K562 (cell line): ENCODE results near the gene PTPN14. TPM values are rescaled to one million over a fixed set of nuclear protein-coding genes. Genes with fewer than 3 reads are reported as not detected.

Experiments used
- ATAC-seq: fragments of 200-7000 bp; cut with Tn5 transposase; 3 replicates; pipeline ENCODE4 v1.9.1; 2020; ENCODE audit warnings: moderate library complexity
- BruUV-seq: library from RNA; stranded (reverse); fragments of 400-500 nt; replicated peaks from 2 replicates; lab custom pipeline; 2021; lab: Mats Ljungman, UMichigan
- CTCF ChIA-PET: fragments of 300-600 bp; formaldehyde crosslinking; extraction: SDS; loops from one replicate; lab custom pipeline; 2021; ENCODE audit warnings: low intra/inter-chr PET ratio; lab: Yijun Ruan, JAX
- POLR2A ChIA-PET: fragments of 300-600, 350-650 bp; sonication (Branson Sonifier 250); formaldehyde crosslinking; extraction: SDS; loops from one replicate; lab custom pipeline; 2021; ENCODE audit warnings: antibody characterized with exemption, inconsistent platforms; lab: Yijun Ruan, JAX
- DNase-seq, 4 experiments: peaks; one replicate each; pipeline versions ENCODE4 v3.0.0 to v3.0.0-alpha.2; 2011 to 2018; ENCODE audit warnings: low spot score in 3 of 4, mixed read lengths in 3 of 4; ENCODE audit errors: extremely low read depth in 1 of 4
- FAIRE-seq: peaks from 2 replicates; lab custom pipeline; 2011; peaks lifted over from hg19 to GRCh38; lab: Jason Lieb, UNC
- H2AFZ ChIP-seq: 2 replicates; pipeline ENCODE4 v1.6.0; 2011; ENCODE audit warnings: low read depth, low read length, control low read depth, inconsistent platforms
- H3K27ac ChIP-seq: fragments of 200-600 bp; 3 replicates; pipeline ENCODE4 v1.8.0; 2011; ENCODE audit warnings: low read depth, mild to moderate bottlenecking, control low read depth, inconsistent platforms, low read length, moderate library complexity, mixed read lengths; ENCODE audit errors: extremely low read depth
- H3K27me3 ChIP-seq, 2 experiments: fragments of 300-600 bp in 1 of 2; 2 replicates in 1 of 2; 3 replicates in 1 of 2; pipeline versions ENCODE4 v1.6.0 to v1.8.0; 2011; ENCODE audit warnings: inconsistent platforms in 2 of 2, low read length in 2 of 2, mild to moderate bottlenecking in 1 of 2, mixed read lengths in 1 of 2, moderate library complexity in 1 of 2; ENCODE audit not compliant: control insufficient read depth in 2 of 2, insufficient read depth in 2 of 2
- H3K36me3 ChIP-seq: fragments of 300-600 bp; 3 replicates; pipeline ENCODE4 v1.8.0; 2011; ENCODE audit warnings: mild to moderate bottlenecking, low read length, inconsistent platforms; ENCODE audit not compliant: control insufficient read depth, insufficient read depth
- H3K4me1 ChIP-seq, 2 experiments: fragments of 200-600 bp in 1 of 2; replicated peaks in 1 of 2; 2 replicates in 1 of 2; 3 replicates in 1 of 2; pipeline versions ENCODE4 v1.5.1 to v1.8.0; 2011; ENCODE audit warnings: inconsistent platforms in 2 of 2, low read length in 2 of 2, mild to moderate bottlenecking in 1 of 2, mixed read lengths in 1 of 2, moderate library complexity in 1 of 2; ENCODE audit not compliant: control insufficient read depth in 2 of 2, insufficient read depth in 2 of 2
- H3K4me2 ChIP-seq: 2 replicates; pipeline ENCODE4 v1.6.1; 2011; ENCODE audit warnings: low read length, control low read depth, inconsistent platforms, mixed read lengths; ENCODE audit not compliant: insufficient read depth
- H3K4me3 ChIP-seq: fragments of 200-600 bp; sonication (generic), shearing (Covaris generic); 2 replicates; pipeline ENCODE4 v1.5.1; 2016; ENCODE audit warnings: control low read depth, inconsistent platforms
- H3K79me2 ChIP-seq: fragments of 200-600 bp; 3 replicates; pipeline ENCODE4 v1.8.0; 2011; ENCODE audit warnings: low read length, inconsistent platforms; ENCODE audit not compliant: control insufficient read depth, insufficient read depth
- H3K9ac ChIP-seq, 2 experiments: 2 replicates each; pipeline versions ENCODE4 v1.6.0 to v1.6.1; 2011; ENCODE audit warnings: low read depth in 2 of 2, low read length in 2 of 2, control low read depth in 1 of 2, inconsistent platforms in 1 of 2, mild to moderate bottlenecking in 1 of 2, mixed read lengths in 1 of 2; ENCODE audit not compliant: insufficient read depth in 1 of 2
- H3K9me1 ChIP-seq: one replicate; pipeline ENCODE4 v1.6.0; 2011; ENCODE audit warnings: inconsistent platforms, mild to moderate bottlenecking, low read length, moderate library complexity; ENCODE audit not compliant: control insufficient read depth, insufficient read depth
- H3K9me3 ChIP-seq: replicated peaks from 2 replicates; pipeline ENCODE4 v1.5.1; 2011; ENCODE audit warnings: low read depth, low read length, inconsistent platforms; ENCODE audit not compliant: control insufficient read depth, insufficient read depth
- H4K20me1 ChIP-seq: replicated peaks from 2 replicates; pipeline ENCODE4 v1.6.1; 2011; ENCODE audit warnings: low read length, inconsistent platforms, mixed read lengths; ENCODE audit not compliant: control insufficient read depth, insufficient read depth
- BACH1 ChIP-seq: fragments of 200-800 bp; sonication (Bioruptor generic); IDR thresholded peaks from 2 replicates; pipeline ENCODE4 v1.6.1; 2016; ENCODE audit warnings: missing genetic modification characterization, missing compliant biosample characterization
- CBX5 ChIP-seq: IDR thresholded peaks from 2 replicates; pipeline ENCODE4 v1.6.1; 2014; ENCODE audit warnings: low read depth, borderline replicate concordance
- CCNT2 ChIP-seq: IDR thresholded peaks from 2 replicates; pipeline ENCODE4 v1.6.1; 2011; ENCODE audit warnings: borderline replicate concordance, low read depth, mild to moderate bottlenecking, moderate library complexity, mixed read lengths, low read length; ENCODE audit not compliant: insufficient read length; ENCODE audit errors: extremely low read depth
- KAT7 ChIP-seq: sonication (generic); formaldehyde crosslinking; IDR thresholded peaks from 2 replicates; pipeline ENCODE4 v1.8.0; 2022; ENCODE audit warnings: missing genetic modification reagents, mild to moderate bottlenecking, borderline replicate concordance
- NCOA6 ChIP-seq: fragments of 450-650 bp; IDR thresholded peaks from 2 replicates; pipeline ENCODE4 v1.6.1; 2017; ENCODE audit warnings: mild to moderate bottlenecking
- NFIC ChIP-seq: fragments of 450-650 bp; IDR thresholded peaks from 2 replicates; pipeline ENCODE4 v1.6.1; 2017; ENCODE audit warnings: mild to moderate bottlenecking, inconsistent platforms
- SETDB1 ChIP-seq: IDR thresholded peaks from one replicate; pipeline ENCODE4 v1.6.1; 2012; ENCODE audit warnings: low read length, control low read depth, inconsistent platforms
- SREBF1 ChIP-seq: fragments of 150-350 bp; IDR thresholded peaks from 2 replicates; pipeline ENCODE4 v1.6.1; 2014; ENCODE audit warnings: antibody characterized with exemption, low read depth, low read length, borderline replicate concordance
- ZNF589 ChIP-seq: fragments of 200-800 bp; sonication (Bioruptor generic); IDR thresholded peaks from 2 replicates; pipeline ENCODE4 v1.6.1; 2016; ENCODE audit warnings: low read depth, missing genetic modification characterization, missing compliant biosample characterization
- ZNF707 ChIP-seq: fragments of 250-450 bp; sonication (Bioruptor Pico); conservative IDR thresholded peaks from 2 replicates; pipeline ENCODE4 v1.8.0; 2022; ENCODE audit warnings: inconsistent platforms, mild to moderate bottlenecking, moderate library complexity
- WGBS: fragments of 100-300 bp; shearing (Covaris generic); methylation state at CpG from one replicate; pipeline ENCODE4 v1.1.6; 2016; ENCODE audit warnings: low coverage, mixed read lengths; ENCODE audit not compliant: insufficient coverage; ENCODE audit errors: missing lambda C conversion rate; 5-methylcytosine and 5-hydroxymethylcytosine counted together
- in situ Hi-C: fragments of 300-500 bp; cut with MboI; formaldehyde crosslinking; loops from 4 replicates; pipeline ENCODE4 v1.15.0; 2018; ENCODE audit warnings: inconsistent platforms, mixed read lengths
- intact Hi-C: fragments of 100-400 bp; cut with micrococcal nuclease; formaldehyde crosslinking; loops from 2 replicates; pipeline ENCODE4 v1.14.2; 2022
- polyA plus RNA-seq, 8 experiments: library from polyadenylated mRNA; depleted of rRNA in 4 of 8; stranded (reverse) in 5 of 8; unstranded in 3 of 8; fragments of >200 nt; fragmentation: Nextera tagmentation in 2 of 8; fragmentation: Illumina TruSeq in 1 of 8; extraction: Ambion mirVana in 2 of 8; extraction: Trizol in 1 of 8; gene quantifications; 2 replicates each; pipeline versions ENCODE4 v1.2.1 to v1.2.3, GENCODE V29; 2011 to 2014; ENCODE audit warnings: inconsistent platforms in 1 of 8, missing spikeins in 1 of 8
- total RNA-seq, 7 experiments: library from RNA; depleted of rRNA in 6 of 7; stranded (reverse); fragments of >200 nt in 6 of 7; fragmentation: Illumina TruSeq in 2 of 7; extraction: Trizol in 2 of 7; gene quantifications; 2 replicates each; pipeline versions ENCODE4 v1.2.1 to v1.2.3, GENCODE V29; 2011 to 2021; ENCODE audit warnings: low replicate concordance in 1 of 7
- TF ChIP-seq, protein P1 (sequence below): fragments of 450-650 bp; IDR thresholded peaks from 2 replicates; pipeline ENCODE4 v1.6.1; 2016; ENCODE audit warnings: low read depth, mild to moderate bottlenecking, moderate library complexity
- TF ChIP-seq, protein P2 (sequence below), 2 experiments: fragments of 450-650 bp; IDR thresholded peaks; 2 replicates each; pipeline ENCODE4 v1.6.1; 2018; ENCODE audit warnings: mild to moderate bottlenecking in 2 of 2, low read depth in 1 of 2; ENCODE audit not compliant: partially characterized antibody in 2 of 2
- TF ChIP-seq, protein P3 (sequence below): fragments of 450-650 bp; IDR thresholded peaks from 2 replicates; pipeline ENCODE4 v1.6.1; 2018; ENCODE audit warnings: mild to moderate bottlenecking, low read depth; ENCODE audit not compliant: partially characterized antibody
- TF ChIP-seq, protein P4 (sequence below): fragments of 250-450 bp; sonication (Bioruptor Pico); IDR thresholded peaks from 2 replicates; pipeline ENCODE4 v1.8.0; 2022; ENCODE audit warnings: moderate library complexity, mild to moderate bottlenecking, inconsistent platforms

PTPN14 gene
- total and polyA plus RNA-seq, 9 of the 15 experiments (the other 6 are each of a cell fraction or from before 2014, with no cell fraction given) = 0.01 to 0.29 (median 0.04) TPM; not detected in 6

DNA sequence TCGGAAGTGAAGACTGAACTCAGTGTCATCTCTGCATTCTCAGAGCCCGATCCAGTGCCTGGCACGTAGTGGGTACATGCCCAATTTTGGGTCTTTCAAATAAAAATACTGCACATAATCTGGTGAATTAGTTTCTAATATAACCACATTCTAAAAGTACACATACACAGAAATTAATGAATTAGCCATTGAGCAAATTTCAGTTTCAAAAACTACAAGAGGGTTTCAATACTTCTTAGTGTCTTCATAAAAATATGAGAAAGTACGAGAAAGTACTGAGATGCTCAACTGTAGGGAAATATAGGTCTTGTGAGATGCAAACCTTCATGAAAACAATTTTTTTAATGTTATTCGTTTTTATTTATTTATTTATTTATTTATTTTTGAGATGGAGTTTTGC lies 183.6 kb downstream of the PTPN14 start:
- Histone ChIP-seq H3K27ac (no peak overlapping the region), H3K9me3 (no peaks in the 10 kb centered on the region), H3K79me2 (no peaks in the 10 kb centered on the region), H3K9me1 (no peaks in the 10 kb centered on the region), H4K20me1 (no peaks in the 10 kb centered on the region), H3K4me3 (no peak overlapping the region), H3K9ac (no peak overlapping the region), H3K36me3 (no peaks in the 10 kb centered on the region), H3K4me1 (peaks cover 0 to 8% of the 10 kb centered on the region in 2 experiments; a peak in 2 of 5 replicates), H3K27me3 (peaks cover 33 to 51% of the 10 kb centered on the region in 2 experiments), H3K4me2 (no peak overlapping the region), H2AFZ (no peak overlapping the region)
- ATAC-seq (no peak), DNase-seq (no peak), FAIRE-seq (no peak)
- ChIA-PET POLR2A (no interaction called here), CTCF (no interaction called here)
- WGBS = 0% methylated on average over 5 of the region's 5 CpGs
- in situ Hi-C loops = no loop called here
- intact Hi-C loops = no loop called here
- no TSS peak for BruUV-seq
- TF ChIP-seq CBX5 (no peak), BACH1 (tag) (no peak), CCNT2 (no peak), KAT7 (no peak), SETDB1 (no peak), NCOA6 (no peak), ZNF707 (CRISPR knock-in tag) (no peak), SREBF1 (no peak), ZNF589 (no peak), NFIC (no peak)
- TF ChIP-seq, protein P1, sequence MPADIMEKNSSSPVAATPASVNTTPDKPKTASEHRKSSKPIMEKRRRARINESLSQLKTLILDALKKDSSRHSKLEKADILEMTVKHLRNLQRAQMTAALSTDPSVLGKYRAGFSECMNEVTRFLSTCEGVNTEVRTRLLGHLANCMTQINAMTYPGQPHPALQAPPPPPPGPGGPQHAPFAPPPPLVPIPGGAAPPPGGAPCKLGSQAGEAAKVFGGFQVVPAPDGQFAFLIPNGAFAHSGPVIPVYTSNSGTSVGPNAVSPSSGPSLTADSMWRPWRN = no peak
- TF ChIP-seq, protein P2, sequence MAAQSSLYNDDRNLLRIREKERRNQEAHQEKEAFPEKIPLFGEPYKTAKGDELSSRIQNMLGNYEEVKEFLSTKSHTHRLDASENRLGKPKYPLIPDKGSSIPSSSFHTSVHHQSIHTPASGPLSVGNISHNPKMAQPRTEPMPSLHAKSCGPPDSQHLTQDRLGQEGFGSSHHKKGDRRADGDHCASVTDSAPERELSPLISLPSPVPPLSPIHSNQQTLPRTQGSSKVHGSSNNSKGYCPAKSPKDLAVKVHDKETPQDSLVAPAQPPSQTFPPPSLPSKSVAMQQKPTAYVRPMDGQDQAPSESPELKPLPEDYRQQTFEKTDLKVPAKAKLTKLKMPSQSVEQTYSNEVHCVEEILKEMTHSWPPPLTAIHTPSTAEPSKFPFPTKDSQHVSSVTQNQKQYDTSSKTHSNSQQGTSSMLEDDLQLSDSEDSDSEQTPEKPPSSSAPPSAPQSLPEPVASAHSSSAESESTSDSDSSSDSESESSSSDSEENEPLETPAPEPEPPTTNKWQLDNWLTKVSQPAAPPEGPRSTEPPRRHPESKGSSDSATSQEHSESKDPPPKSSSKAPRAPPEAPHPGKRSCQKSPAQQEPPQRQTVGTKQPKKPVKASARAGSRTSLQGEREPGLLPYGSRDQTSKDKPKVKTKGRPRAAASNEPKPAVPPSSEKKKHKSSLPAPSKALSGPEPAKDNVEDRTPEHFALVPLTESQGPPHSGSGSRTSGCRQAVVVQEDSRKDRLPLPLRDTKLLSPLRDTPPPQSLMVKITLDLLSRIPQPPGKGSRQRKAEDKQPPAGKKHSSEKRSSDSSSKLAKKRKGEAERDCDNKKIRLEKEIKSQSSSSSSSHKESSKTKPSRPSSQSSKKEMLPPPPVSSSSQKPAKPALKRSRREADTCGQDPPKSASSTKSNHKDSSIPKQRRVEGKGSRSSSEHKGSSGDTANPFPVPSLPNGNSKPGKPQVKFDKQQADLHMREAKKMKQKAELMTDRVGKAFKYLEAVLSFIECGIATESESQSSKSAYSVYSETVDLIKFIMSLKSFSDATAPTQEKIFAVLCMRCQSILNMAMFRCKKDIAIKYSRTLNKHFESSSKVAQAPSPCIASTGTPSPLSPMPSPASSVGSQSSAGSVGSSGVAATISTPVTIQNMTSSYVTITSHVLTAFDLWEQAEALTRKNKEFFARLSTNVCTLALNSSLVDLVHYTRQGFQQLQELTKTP (IDR thresholded peaks at IDR 0.05; ENCODE audit: low read depth in 1 of 2, partially characterized antibody in 2 of 2) = no peak
- TF ChIP-seq, protein P3, sequence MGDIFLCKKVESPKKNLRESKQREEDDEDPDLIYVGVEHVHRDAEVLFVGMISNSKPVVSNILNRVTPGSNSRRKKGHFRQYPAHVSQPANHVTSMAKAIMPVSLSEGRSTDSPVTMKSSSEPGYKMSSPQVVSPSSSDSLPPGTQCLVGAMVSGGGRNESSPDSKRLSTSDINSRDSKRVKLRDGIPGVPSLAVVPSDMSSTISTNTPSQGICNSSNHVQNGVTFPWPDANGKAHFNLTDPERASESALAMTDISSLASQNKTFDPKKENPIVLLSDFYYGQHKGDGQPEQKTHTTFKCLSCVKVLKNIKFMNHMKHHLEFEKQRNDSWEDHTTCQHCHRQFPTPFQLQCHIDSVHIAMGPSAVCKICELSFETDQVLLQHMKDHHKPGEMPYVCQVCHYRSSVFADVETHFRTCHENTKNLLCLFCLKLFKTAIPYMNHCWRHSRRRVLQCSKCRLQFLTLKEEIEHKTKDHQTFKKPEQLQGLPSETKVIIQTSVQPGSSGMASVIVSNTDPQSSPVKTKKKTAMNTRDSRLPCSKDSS = no peak
- TF ChIP-seq, protein P4, sequence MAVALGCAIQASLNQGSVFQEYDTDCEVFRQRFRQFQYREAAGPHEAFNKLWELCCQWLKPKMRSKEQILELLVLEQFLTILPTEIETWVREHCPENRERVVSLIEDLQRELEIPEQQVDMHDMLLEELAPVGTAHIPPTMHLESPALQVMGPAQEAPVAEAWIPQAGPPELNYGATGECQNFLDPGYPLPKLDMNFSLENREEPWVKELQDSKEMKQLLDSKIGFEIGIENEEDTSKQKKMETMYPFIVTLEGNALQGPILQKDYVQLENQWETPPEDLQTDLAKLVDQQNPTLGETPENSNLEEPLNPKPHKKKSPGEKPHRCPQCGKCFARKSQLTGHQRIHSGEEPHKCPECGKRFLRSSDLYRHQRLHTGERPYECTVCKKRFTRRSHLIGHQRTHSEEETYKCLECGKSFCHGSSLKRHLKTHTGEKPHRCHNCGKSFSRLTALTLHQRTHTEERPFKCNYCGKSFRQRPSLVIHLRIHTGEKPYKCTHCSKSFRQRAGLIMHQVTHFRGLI (CRISPR knock-in tag) = no peak
